OCI-LY3 (cell line): Measurements from ENCODE around the gene CUX1.

Experiments
- H2AFZ ChIP-seq: fragments of 200-600, 300-600 bp; shearing (Covaris generic); 2 replicates; pipeline ENCODE4 v1.6.0; 2014; ENCODE audit warnings: antibody characterized with exemption, low read depth, low read length
- H3K27ac ChIP-seq: fragments of 200-600, 300-600 bp; sonication (generic); 2 replicates; pipeline ENCODE4 v1.5.1; 2014; ENCODE audit warnings: mild to moderate bottlenecking, low read length, moderate library complexity, mixed read lengths
- H3K27me3 ChIP-seq: fragments of 200-600, 300-600 bp; sonication (generic); 2 replicates; pipeline ENCODE4 v1.6.1; 2014; ENCODE audit warnings: low read depth, low read length, mixed read lengths
- H3K36me3 ChIP-seq: fragments of 200-600, 300-600 bp; sonication (generic); replicated peaks from 2 replicates; pipeline ENCODE3; 2014; ENCODE audit warnings: low read depth, low read length, mixed read lengths
- H3K4me1 ChIP-seq: fragments of 300-600, 200-600 bp; sonication (generic); 2 replicates; pipeline ENCODE4 v1.6.1; 2014; ENCODE audit warnings: low read length, mixed read lengths
- H3K4me2 ChIP-seq: fragments of 200-600, 300-600 bp; sonication (generic); 2 replicates; pipeline ENCODE4 v1.6.1; 2014; ENCODE audit warnings: low read length, mixed read lengths
- H3K4me3 ChIP-seq: fragments of 300-600, 200-600 bp; sonication (generic); 2 replicates; pipeline ENCODE4 v1.5.1; 2014; ENCODE audit warnings: antibody characterized with exemption, mild to moderate bottlenecking, low read length, moderate library complexity
- H3K79me2 ChIP-seq: fragments of 300-600, 200-600 bp; shearing (Covaris generic); 2 replicates; pipeline ENCODE4 v1.6.1; 2014; ENCODE audit warnings: mild to moderate bottlenecking, low read length, mixed read lengths
- H3K9ac ChIP-seq: fragments of 300-600, 200-600 bp; shearing (Covaris generic); 2 replicates; pipeline ENCODE4 v1.6.0; 2014; ENCODE audit warnings: mild to moderate bottlenecking, low read length, moderate library complexity
- H3K9me3 ChIP-seq: fragments of 200-600, 300-600 bp; shearing (Covaris generic); 2 replicates; pipeline ENCODE4 v1.6.1; 2014; ENCODE audit warnings: low read length, mixed read lengths; ENCODE audit not compliant: insufficient read depth
- H4K20me1 ChIP-seq: fragments of 200-600, 300-600 bp; sonication (generic); 2 replicates; pipeline ENCODE4 v1.6.1; 2016; ENCODE audit warnings: low read length, mixed read lengths; ENCODE audit not compliant: insufficient read depth
- EZH2phosphoT487 ChIP-seq: fragments of 200-600 bp; shearing (Covaris generic); IDR thresholded peaks from 2 replicates; pipeline ENCODE4 v1.6.1; 2018; ENCODE audit warnings: antibody characterized with exemption, mixed run types, low read depth
- TF ChIP-seq, protein P1 (sequence below): fragments of 200-600, 300-600 bp; sonication (generic); IDR thresholded peaks from 2 replicates; pipeline ENCODE4 v1.5.1; 2014; ENCODE audit warnings: antibody characterized with exemption, low read length, low read depth

CUX1 gene

DNA sequence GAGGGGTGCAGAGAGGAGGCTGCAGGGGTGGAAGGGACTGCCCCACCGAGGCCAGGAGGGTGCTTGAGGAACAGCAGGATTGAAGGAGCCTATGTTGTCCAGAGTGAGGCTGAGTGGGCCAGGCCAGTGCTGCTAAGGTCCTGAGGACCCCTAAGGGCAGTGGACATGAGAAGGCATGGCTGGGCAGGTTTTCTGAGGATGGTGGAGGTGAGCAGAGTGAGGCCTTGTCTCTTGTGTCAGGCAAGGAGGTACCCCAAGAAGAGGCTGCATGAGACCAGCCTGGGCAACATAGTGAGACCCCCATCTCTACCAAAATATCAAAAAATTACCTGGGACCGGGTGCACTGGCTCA lies 474.5 kb downstream of the CUX1 start:
- no peak overlapping the region for H3K27ac ChIP-seq
- peaks cover 42% of the 10 kb centered on the region for H3K4me1 ChIP-seq
- no peak overlapping the region for H3K4me3 ChIP-seq
- peaks cover 47% of the 10 kb centered on the region for H4K20me1 ChIP-seq
- no peak overlapping the region for H3K9ac ChIP-seq
- TF ChIP-seq, protein P1, sequence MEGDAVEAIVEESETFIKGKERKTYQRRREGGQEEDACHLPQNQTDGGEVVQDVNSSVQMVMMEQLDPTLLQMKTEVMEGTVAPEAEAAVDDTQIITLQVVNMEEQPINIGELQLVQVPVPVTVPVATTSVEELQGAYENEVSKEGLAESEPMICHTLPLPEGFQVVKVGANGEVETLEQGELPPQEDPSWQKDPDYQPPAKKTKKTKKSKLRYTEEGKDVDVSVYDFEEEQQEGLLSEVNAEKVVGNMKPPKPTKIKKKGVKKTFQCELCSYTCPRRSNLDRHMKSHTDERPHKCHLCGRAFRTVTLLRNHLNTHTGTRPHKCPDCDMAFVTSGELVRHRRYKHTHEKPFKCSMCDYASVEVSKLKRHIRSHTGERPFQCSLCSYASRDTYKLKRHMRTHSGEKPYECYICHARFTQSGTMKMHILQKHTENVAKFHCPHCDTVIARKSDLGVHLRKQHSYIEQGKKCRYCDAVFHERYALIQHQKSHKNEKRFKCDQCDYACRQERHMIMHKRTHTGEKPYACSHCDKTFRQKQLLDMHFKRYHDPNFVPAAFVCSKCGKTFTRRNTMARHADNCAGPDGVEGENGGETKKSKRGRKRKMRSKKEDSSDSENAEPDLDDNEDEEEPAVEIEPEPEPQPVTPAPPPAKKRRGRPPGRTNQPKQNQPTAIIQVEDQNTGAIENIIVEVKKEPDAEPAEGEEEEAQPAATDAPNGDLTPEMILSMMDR, result no peak
- TF ChIP-seq EZH2phosphoT487, result no peak
- no peaks in the 10 kb centered on the region for H3K36me3 ChIP-seq
- peak overlapping the region; percentile 13; the same call in 1 of the 2 replicates for H3K4me2 ChIP-seq
- H2AFZ ChIP-seq, result no peak overlapping the region
- H3K79me2 ChIP-seq, result no peaks in the 10 kb centered on the region; the same call in 1 of the 2 replicates
- H3K27me3 ChIP-seq, result 0 out of 2 replicates have a peak, but pooled peaks cover 3% of the 10 kb centered on the region
- no peaks in the 10 kb centered on the region for H3K9me3 ChIP-seq

DNA sequence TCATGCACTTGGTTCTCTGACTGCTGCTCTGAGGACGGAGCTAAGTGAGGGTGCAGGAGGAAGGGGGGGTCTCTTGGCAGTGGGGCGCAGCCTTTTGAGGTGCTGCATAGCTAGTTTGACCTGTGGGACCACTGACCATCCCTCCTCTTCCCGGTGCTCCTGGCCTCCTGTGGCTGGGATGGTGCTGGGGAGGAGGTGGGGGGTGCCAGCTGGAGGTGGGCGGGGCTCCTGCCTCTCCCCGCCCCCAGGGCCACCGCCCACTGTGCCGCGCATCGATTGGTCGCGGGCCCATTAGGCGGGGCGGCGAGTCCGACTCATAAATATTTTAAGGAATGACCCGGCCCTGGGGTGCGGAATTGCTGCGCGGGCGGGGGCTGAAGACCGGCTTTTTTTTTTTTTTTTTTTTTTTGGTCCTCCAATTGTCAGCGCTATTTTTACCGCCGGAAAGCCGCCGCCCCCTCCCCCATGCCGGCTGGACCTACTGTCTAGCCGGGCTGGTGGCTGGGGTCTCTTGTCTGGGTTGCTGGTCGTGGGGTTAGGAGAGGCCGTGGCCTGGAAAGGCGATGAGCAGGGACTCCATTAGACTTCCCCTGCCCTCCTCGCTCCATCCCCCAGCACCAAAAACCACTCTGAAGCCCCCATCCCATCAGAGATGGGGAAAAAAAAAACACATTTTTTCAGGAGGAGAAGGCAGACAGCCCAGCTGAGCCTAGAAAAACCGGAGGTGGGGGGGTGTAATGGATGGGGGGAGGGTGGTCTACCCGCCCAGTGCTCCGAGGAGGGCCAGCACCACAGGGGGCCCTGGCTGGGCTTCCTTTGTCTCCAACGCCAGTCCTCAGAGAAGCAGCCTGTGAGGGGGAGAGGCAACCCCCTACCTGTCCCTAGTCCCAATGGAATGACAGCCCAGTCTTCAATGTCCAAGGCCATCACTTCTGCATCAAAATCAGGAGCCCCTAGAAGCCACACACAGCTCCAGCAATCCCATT lies 475.7 kb downstream of the CUX1 start:
- Histone ChIP-seq H3K9ac (no peak overlapping the region), H3K4me2 (0 out of 2 replicates have a peak overlapping the region, but pooled peaks have one; percentile 3), H3K79me2 (no peaks in the 10 kb centered on the region; the same call in 1 of the 2 replicates), H4K20me1 (peaks cover 42% of the 10 kb centered on the region), H3K36me3 (no peaks in the 10 kb centered on the region), H3K27me3 (0 out of 2 replicates have a peak, but pooled peaks cover 3% of the 10 kb centered on the region), H3K9me3 (no peaks in the 10 kb centered on the region), H3K4me1 (peaks cover 39% of the 10 kb centered on the region), H2AFZ (no peak overlapping the region), H3K4me3 (no peak overlapping the region), H3K27ac (no peak overlapping the region)
- TF ChIP-seq, protein P1, result no peak
- TF ChIP-seq EZH2phosphoT487, result no peak

DNA sequence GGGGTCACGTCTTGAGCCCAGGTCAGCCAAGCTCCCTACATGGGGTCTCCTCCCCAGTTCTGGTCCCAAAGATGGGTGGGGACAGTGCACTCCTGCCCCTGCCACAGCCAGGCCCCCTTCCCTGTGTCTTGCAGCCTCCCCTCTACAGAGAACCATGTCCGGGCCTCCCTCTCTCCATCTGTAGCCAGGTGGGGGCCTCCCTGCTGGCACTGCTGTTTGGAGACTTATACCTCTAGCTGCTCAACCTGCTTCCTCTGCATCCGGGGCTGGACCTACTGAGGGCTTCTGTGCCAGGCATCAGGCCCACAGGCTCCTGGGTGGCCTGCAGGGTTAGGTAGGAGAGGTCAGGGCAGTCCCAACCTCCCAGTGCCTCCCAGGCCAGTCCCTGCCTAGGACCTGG lies 477.2 kb downstream of the CUX1 start:
- Histone ChIP-seq H3K27me3 (0 out of 2 replicates have a peak, but pooled peaks cover 3% of the 10 kb centered on the region), H3K27ac (no peak overlapping the region), H3K4me3 (no peak overlapping the region), H4K20me1 (peaks cover 28% of the 10 kb centered on the region), H2AFZ (no peak overlapping the region), H3K9ac (no peak overlapping the region), H3K36me3 (no peaks in the 10 kb centered on the region), H3K9me3 (no peaks in the 10 kb centered on the region), H3K4me1 (peaks cover 24% of the 10 kb centered on the region), H3K4me2 (no peak overlapping the region), H3K79me2 (no peaks in the 10 kb centered on the region)
- TF ChIP-seq EZH2phosphoT487, result no peak
- TF ChIP-seq, protein P1, result no peak
